Immature natural killer cell (primary cell): Measurements from ENCODE around the gene CDK5RAP2. TPM values are rescaled to one million over a fixed set of nuclear protein-coding genes. Genes with fewer than 3 reads are reported as not detected.

Source experiments
- DNase-seq, 3 donors: peaks; one replicate each; pipeline ENCODE4 v3.0.0; 2022; ENCODE audit warnings: mixed read lengths in 1 of 3
- H3K27ac Mint-ChIP-seq, 6 donors: one replicate each; pipeline ENCODE4 v1.8.0; 2020; ENCODE audit warnings: mixed read lengths in 6 of 6, mild to moderate bottlenecking in 5 of 6, inconsistent platforms in 4 of 6, moderate library complexity in 3 of 6
- H3K27me3 Mint-ChIP-seq, 3 donors: one replicate each; pipeline ENCODE4 v1.8.0; 2020 to 2021; ENCODE audit warnings: low read depth in 3 of 3, mild to moderate bottlenecking in 3 of 3, mixed read lengths in 3 of 3, moderate library complexity in 3 of 3, inconsistent platforms in 1 of 3
- H3K36me3 Mint-ChIP-seq, 3 donors: one replicate each; pipeline ENCODE4 v1.8.0; 2020; ENCODE audit warnings: mixed read lengths in 3 of 3, inconsistent platforms in 2 of 3, mild to moderate bottlenecking in 2 of 3
- H3K4me1 Mint-ChIP-seq, 2 donors: one replicate each; pipeline ENCODE4 v1.8.0; 2020; ENCODE audit warnings: inconsistent platforms in 2 of 2, mild to moderate bottlenecking in 2 of 2, mixed read lengths in 2 of 2, moderate library complexity in 1 of 2
- H3K4me3 Mint-ChIP-seq, 5 donors: one replicate each; pipeline ENCODE4 v1.8.0; 2020; ENCODE audit warnings: mild to moderate bottlenecking in 5 of 5, mixed read lengths in 5 of 5, inconsistent platforms in 3 of 5, moderate library complexity in 3 of 5
- H3K9me3 Mint-ChIP-seq, 6 donors: one replicate each; pipeline ENCODE4 v1.8.0; 2020; ENCODE audit warnings: mild to moderate bottlenecking in 6 of 6, mixed read lengths in 6 of 6, inconsistent platforms in 4 of 6, moderate library complexity in 3 of 6
- polyA plus RNA-seq, 3 donors: library from polyadenylated mRNA; unstranded; fragments of 300-500 nt; fragmentation: Illumina TruSeq; gene quantifications; one replicate each; pipeline ENCODE4 v1.2.3, GENCODE V29; 2021

The CDK5RAP2 gene
- polyA plus RNA-seq, 3 donors from 2014 or later: 6.7 to 32.7 (median 11.6) TPM

GRCh38 chr9:120438111-120438510, 141.9 kb downstream of the CDK5RAP2 start:
- Mint-ChIP-seq H3K4me1 (peaks cover 37 to 58% of the 10 kb centered on the region in 2 donors), H3K4me3 (peak overlapping the region; percentile 38 to 63 (median 56)), H3K36me3 (peaks cover 44 to 69% (median 49%) of the 10 kb centered on the region in 3 donors), H3K9me3 (no peaks in the 10 kb centered on the region), H3K27ac (peak overlapping the region in 4 of 6 donors; percentile 48 to 71 (median 57)), H3K27me3 (peaks cover 0 to 2% (median 2%) of the 10 kb centered on the region in 3 donors)
- DNase-seq: peak in 1 of 3 donors; percentile 12

- H3K4me3 Mint-ChIP-seq: peak overlapping the region; percentile 38 to 69 (median 56)
- H3K27me3 Mint-ChIP-seq: peaks cover 0 to 2% (median 0%) of the 10 kb centered on the region in 3 donors
- peak overlapping the region in 4 of 6 donors; percentile 12 to 52 (median 22) for H3K27ac Mint-ChIP-seq
- no peaks in the 10 kb centered on the region for H3K9me3 Mint-ChIP-seq
- peaks cover 41 to 69% of the 10 kb centered on the region in 2 donors for H3K4me1 Mint-ChIP-seq
- DNase-seq: peak; percentile 28 to 55 (median 43)
- peaks cover 36 to 59% (median 41%) of the 10 kb centered on the region in 3 donors for H3K36me3 Mint-ChIP-seq
Measured at GRCh38 chr9:120436983-120437475, 142.9 kb downstream of the CDK5RAP2 start.

GRCh38 chr9:120436446-120436845, 143.5 kb downstream of the CDK5RAP2 start:
- peaks cover 46 to 75% of the 10 kb centered on the region in 2 donors for H3K4me1 Mint-ChIP-seq
- H3K27me3 Mint-ChIP-seq: peaks cover 0 to 2% (median 0%) of the 10 kb centered on the region in 3 donors
- no peaks in the 10 kb centered on the region for H3K9me3 Mint-ChIP-seq
- peak overlapping the region in 1 of 6 donors; percentile 46 for H3K27ac Mint-ChIP-seq
- no peak for DNase-seq
- peak overlapping the region in 2 of 5 donors; percentile 39 to 48 for H3K4me3 Mint-ChIP-seq
- H3K36me3 Mint-ChIP-seq: peaks cover 36 to 55% (median 43%) of the 10 kb centered on the region in 3 donors

- Mint-ChIP-seq H3K27ac (no peak overlapping the region), H3K9me3 (no peaks in the 10 kb centered on the region), H3K4me1 (peaks cover 50 to 77% of the 10 kb centered on the region in 2 donors), H3K36me3 (peaks cover 27 to 41% (median 41%) of the 10 kb centered on the region in 3 donors), H3K27me3 (peaks cover 0 to 2% (median 0%) of the 10 kb centered on the region in 3 donors), H3K4me3 (no peak overlapping the region)
- DNase-seq: no peak
Measured at GRCh38 chr9:120435091-120435490, 144.9 kb downstream of the CDK5RAP2 start.

DNA sequence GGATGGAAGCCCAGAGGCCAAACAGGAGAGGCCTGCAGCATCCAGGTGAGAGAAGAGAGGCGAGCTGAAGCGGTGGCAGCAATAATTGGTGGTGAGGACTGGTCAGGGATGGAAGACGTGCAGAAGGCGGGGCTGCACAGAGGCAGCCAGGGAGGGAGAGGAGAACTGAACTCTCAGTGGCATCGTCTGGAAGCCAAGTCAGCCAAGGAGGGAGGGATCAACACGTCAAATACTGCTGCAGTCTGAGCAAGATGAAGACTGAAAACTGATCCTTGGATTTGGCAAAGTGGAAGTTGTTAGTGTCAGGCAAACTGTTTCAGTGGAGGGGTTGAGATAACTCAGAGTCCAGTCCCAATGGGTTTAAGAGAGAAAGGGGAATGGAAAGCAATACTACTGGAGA, 145.4 kb downstream of the CDK5RAP2 start:
- Mint-ChIP-seq H3K4me1 (peaks cover 49 to 73% of the 10 kb centered on the region in 2 donors), H3K9me3 (no peaks in the 10 kb centered on the region), H3K27me3 (peaks cover 0 to 2% (median 0%) of the 10 kb centered on the region in 3 donors), H3K27ac (peak overlapping the region in 2 of 6 donors; percentile 21 to 52), H3K36me3 (peaks cover 23 to 38% (median 35%) of the 10 kb centered on the region in 3 donors), H3K4me3 (no peak overlapping the region)
- no peak for DNase-seq

GRCh38 chr9:120433701-120434100, 146.3 kb downstream of the CDK5RAP2 start:
- Mint-ChIP-seq H3K9me3 (no peaks in the 10 kb centered on the region), H3K36me3 (peaks cover 16 to 30% (median 28%) of the 10 kb centered on the region in 3 donors), H3K27ac (peak overlapping the region in 1 of 6 donors; percentile 11)

DNA sequence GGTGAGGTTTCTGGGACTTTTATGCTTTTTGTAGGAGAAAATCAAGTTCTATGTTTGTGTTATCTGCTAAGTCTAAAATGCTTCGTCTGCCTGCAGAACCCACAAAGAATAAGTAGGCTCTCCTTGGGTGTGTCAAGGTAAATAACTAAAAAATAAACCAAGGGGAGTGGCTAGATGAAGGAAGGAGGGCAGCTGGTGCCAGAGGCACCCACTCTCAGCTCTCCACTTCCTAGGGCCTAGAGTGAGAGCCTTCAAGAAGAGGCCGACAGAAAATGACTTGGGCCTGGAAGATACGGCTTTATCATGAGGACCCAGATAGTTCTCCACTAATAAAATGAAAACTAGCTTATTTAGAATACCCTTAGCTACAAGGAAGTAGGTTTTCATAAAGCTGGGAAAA, 147.4 kb downstream of the CDK5RAP2 start:
- DNase-seq: no peak
- no peak overlapping the region for H3K27ac Mint-ChIP-seq
- H3K4me1 Mint-ChIP-seq: peaks cover 30 to 53% of the 10 kb centered on the region in 2 donors
- H3K27me3 Mint-ChIP-seq: peaks cover 0 to 2% (median 0%) of the 10 kb centered on the region in 3 donors
- no peak overlapping the region for H3K4me3 Mint-ChIP-seq
- peaks cover 11 to 28% (median 23%) of the 10 kb centered on the region in 3 donors for H3K36me3 Mint-ChIP-seq
- no peaks in the 10 kb centered on the region for H3K9me3 Mint-ChIP-seq

More at GRCh38 chr9:120433701-120434100, 146.3 kb downstream of the CDK5RAP2 start:
- Mint-ChIP-seq H3K4me1 (peaks cover 41 to 64% of the 10 kb centered on the region in 2 donors), H3K27me3 (peaks cover 0 to 2% (median 0%) of the 10 kb centered on the region in 3 donors), H3K4me3 (no peak overlapping the region)
- DNase-seq: no peak

DNA sequence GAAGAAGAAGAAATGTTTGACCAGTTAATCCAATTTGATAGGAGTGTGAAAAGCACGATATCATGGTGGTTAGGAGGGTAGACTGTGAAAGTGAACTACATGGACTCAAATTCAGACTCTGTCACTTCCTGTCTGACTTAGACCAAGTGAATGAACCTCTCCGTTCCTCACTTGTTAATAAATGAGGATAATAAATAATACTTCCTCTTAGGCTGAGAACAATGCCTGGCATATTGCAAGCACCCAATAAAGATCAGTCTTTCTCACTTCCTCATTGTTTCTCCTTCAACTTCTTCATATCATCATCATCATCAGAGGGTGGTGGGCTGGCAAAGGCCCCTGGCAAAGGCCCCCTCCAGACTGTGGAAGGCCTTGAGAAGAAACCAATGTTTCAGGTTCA, 148.7 kb downstream of the CDK5RAP2 start:
- Mint-ChIP-seq H3K36me3 (peaks cover 16 to 26% (median 18%) of the 10 kb centered on the region in 3 donors), H3K9me3 (no peaks in the 10 kb centered on the region), H3K27ac (peak overlapping the region in 4 of 6 donors; percentile 15 to 58 (median 43)), H3K4me1 (peaks cover 18 to 40% of the 10 kb centered on the region in 2 donors), H3K27me3 (peaks cover 0 to 2% (median 0%) of the 10 kb centered on the region in 3 donors), H3K4me3 (no peak overlapping the region)
- no peak for DNase-seq

DNA sequence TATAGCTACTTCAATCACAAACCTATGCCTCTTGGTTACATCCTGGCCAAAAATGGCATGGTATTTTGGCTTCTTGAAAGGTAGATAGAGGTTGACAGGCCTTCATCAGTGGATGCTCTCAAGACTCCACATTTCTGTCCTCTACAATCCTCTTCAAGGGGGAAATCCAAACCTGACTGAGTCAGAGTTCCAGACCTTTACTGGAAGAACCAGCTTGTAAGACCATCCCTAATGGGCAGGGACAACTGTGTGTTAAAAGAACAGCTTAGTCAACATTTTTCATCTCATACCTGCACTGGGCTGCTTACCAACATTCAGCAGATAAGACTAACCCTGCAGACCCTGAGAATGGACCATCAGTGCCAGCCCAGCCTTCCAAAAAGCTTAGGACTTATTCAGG, 155.7 kb downstream of the CDK5RAP2 start:
- H3K4me1 Mint-ChIP-seq: no peaks in the 10 kb centered on the region
- H3K4me3 Mint-ChIP-seq: no peak overlapping the region

GRCh38 chr9:120423812-120424211, 156.2 kb downstream of the CDK5RAP2 start:
- H3K4me3 Mint-ChIP-seq: no peak overlapping the region
- DNase-seq: no peak
- no peaks in the 10 kb centered on the region for H3K9me3 Mint-ChIP-seq
- no peaks in the 10 kb centered on the region for H3K4me1 Mint-ChIP-seq
- peak overlapping the region in 2 of 6 donors; percentile 11 to 12 for H3K27ac Mint-ChIP-seq
- H3K36me3 Mint-ChIP-seq: peaks cover 19 to 42% (median 33%) of the 10 kb centered on the region in 3 donors
- no peaks in the 10 kb centered on the region for H3K27me3 Mint-ChIP-seq

More for the DNA sequence above, 155.7 kb downstream of the CDK5RAP2 start:
- Mint-ChIP-seq H3K9me3 (no peaks in the 10 kb centered on the region), H3K27ac (no peak overlapping the region), H3K27me3 (no peaks in the 10 kb centered on the region), H3K36me3 (peaks cover 15 to 38% (median 33%) of the 10 kb centered on the region in 3 donors)
- DNase-seq: no peak

GRCh38 chr9:120421977-120422376, 158.0 kb downstream of the CDK5RAP2 start:
- peaks cover 32 to 58% (median 42%) of the 10 kb centered on the region in 3 donors for H3K36me3 Mint-ChIP-seq
- no peaks in the 10 kb centered on the region for H3K27me3 Mint-ChIP-seq
- H3K9me3 Mint-ChIP-seq: no peaks in the 10 kb centered on the region
- peak overlapping the region in 1 of 6 donors; percentile 11 for H3K27ac Mint-ChIP-seq
- peaks cover 0 to 2% of the 10 kb centered on the region in 2 donors for H3K4me1 Mint-ChIP-seq
- DNase-seq: no peak
- H3K4me3 Mint-ChIP-seq: no peak overlapping the region

GRCh38 chr9:120418315-120418714, 161.7 kb downstream of the CDK5RAP2 start:
- no peak for DNase-seq
- Mint-ChIP-seq H3K4me1 (peaks cover 0 to 2% of the 10 kb centered on the region in 2 donors), H3K27ac (no peak overlapping the region), H3K9me3 (no peaks in the 10 kb centered on the region), H3K27me3 (no peaks in the 10 kb centered on the region), H3K4me3 (no peak overlapping the region), H3K36me3 (peaks cover 30 to 54% (median 52%) of the 10 kb centered on the region in 3 donors)

- Mint-ChIP-seq H3K4me3 (no peak overlapping the region), H3K36me3 (peaks cover 27 to 51% (median 50%) of the 10 kb centered on the region in 3 donors), H3K27ac (peak overlapping the region in 1 of 6 donors; percentile 28), H3K27me3 (no peaks in the 10 kb centered on the region), H3K4me1 (peaks cover 0 to 2% of the 10 kb centered on the region in 2 donors), H3K9me3 (no peaks in the 10 kb centered on the region)
- DNase-seq: no peak
Measured at GRCh38 chr9:120416781-120417427, 163.1 kb downstream of the CDK5RAP2 start.
